SK-N-SH (cell line): Measurements from ENCODE around the gene LRRC2. TPM values are rescaled to one million over a fixed set of nuclear protein-coding genes. Genes with fewer than 3 reads are reported as not detected.

Source experiments
- CTCF ChIA-PET: fragments of 300-600, 350-600 bp; formaldehyde crosslinking; extraction: SDS; loops from one replicate; lab custom pipeline; 2021; lab: Yijun Ruan, JAX
- POLR2A ChIA-PET: fragments of 350-600 bp; sonication (Branson Sonifier 250); formaldehyde crosslinking; extraction: SDS; loops from one replicate; lab custom pipeline; 2020; ENCODE audit warnings: antibody characterized with exemption, inconsistent platforms; lab: Yijun Ruan, JAX
- DNase-seq: peaks from one replicate; pipeline ENCODE4 v3.0.0; 2012
- H2AFZ ChIP-seq: fragments of 200-600 bp; sonication (generic); 2 replicates; pipeline ENCODE4 v1.8.1; 2016; ENCODE audit warnings: antibody characterized with exemption, mild to moderate bottlenecking, low read depth
- H3F3A ChIP-seq: fragments of 200-600 bp; sonication (generic); replicated peaks from 2 replicates; pipeline ENCODE3; 2016; ENCODE audit warnings: antibody characterized with exemption, mild to moderate bottlenecking; ENCODE audit not compliant: insufficient read depth
- H3K27ac ChIP-seq, 2 experiments: fragments of 200-500 bp in 1 of 2; fragments of 200-600 bp in 1 of 2; sonication (Bioruptor generic) in 1 of 2; sonication (generic), shearing (Covaris generic) in 1 of 2; 2 replicates each; pipeline versions ENCODE4 v1.5.1 to v1.6.1; 2014 to 2016; ENCODE audit warnings: low read depth in 2 of 2, inconsistent platforms in 1 of 2, low read length in 1 of 2, mild to moderate bottlenecking in 1 of 2, mixed read lengths in 1 of 2
- H3K27me3 ChIP-seq: fragments of 200-600 bp; sonication (generic), shearing (Covaris generic); 2 replicates; pipeline ENCODE4 v1.6.1; 2016; ENCODE audit warnings: mixed run types; ENCODE audit not compliant: insufficient read depth
- H3K36me3 ChIP-seq, 2 experiments: fragments of 200-500 bp in 1 of 2; fragments of 200-600 bp in 1 of 2; sonication (Bioruptor generic) in 1 of 2; sonication (generic) in 1 of 2; replicated peaks in 1 of 2; 2 replicates each; pipeline versions ENCODE3 to v1.5.1; 2014 to 2016; ENCODE audit warnings: low read length in 1 of 2, mild to moderate bottlenecking in 1 of 2; ENCODE audit not compliant: insufficient read depth in 2 of 2, control insufficient read depth in 1 of 2
- H3K4me1 ChIP-seq, 2 experiments: fragments of 200-500 bp in 1 of 2; fragments of 200-600 bp in 1 of 2; sonication (Bioruptor generic) in 1 of 2; sonication (generic), shearing (Covaris generic) in 1 of 2; 2 replicates each; pipeline versions ENCODE4 v1.5.1 to v1.6.1; 2014 to 2016; ENCODE audit warnings: low read depth in 1 of 2, low read length in 1 of 2, mixed run types in 1 of 2; ENCODE audit not compliant: insufficient read depth in 2 of 2, control insufficient read depth in 1 of 2
- H3K4me2 ChIP-seq: fragments of 200-600 bp; sonication (generic), shearing (Covaris generic); 2 replicates; pipeline ENCODE4 v1.6.1; 2017; ENCODE audit warnings: mixed run types
- H3K4me3 ChIP-seq, 2 experiments: fragments of 200-500 bp in 1 of 2; fragments of 200-600 bp in 1 of 2; sonication (Bioruptor generic) in 1 of 2; sonication (generic), shearing (Covaris generic) in 1 of 2; 2 replicates each; pipeline versions ENCODE4 v1.5.1 to v1.8.1; 2014 to 2016; ENCODE audit warnings: low read depth in 2 of 2, inconsistent platforms in 1 of 2, low read length in 1 of 2, mild to moderate bottlenecking in 1 of 2, mixed read lengths in 1 of 2, moderate library complexity in 1 of 2
- H3K79me2 ChIP-seq: fragments of 200-600 bp; sonication (generic); 2 replicates; pipeline ENCODE4 v1.8.1; 2017; ENCODE audit warnings: mild to moderate bottlenecking; ENCODE audit not compliant: insufficient read depth
- H3K9ac ChIP-seq: fragments of 200-600 bp; sonication (generic); 2 replicates; pipeline ENCODE4 v1.6.1; 2017; ENCODE audit warnings: mixed run types
- H3K9me2 ChIP-seq: fragments of 200-600 bp; sonication (generic); 2 replicates; pipeline ENCODE4 v1.6.1; 2017; ENCODE audit warnings: mixed run types
- H3K9me3 ChIP-seq: fragments of 200-600 bp; sonication (generic); 2 replicates; pipeline ENCODE4 v1.6.1; 2017; ENCODE audit warnings: mixed run types, mild to moderate bottlenecking, moderate library complexity
- H4K20me1 ChIP-seq: fragments of 200-600 bp; sonication (generic); 2 replicates; pipeline ENCODE4 v1.6.1; 2017; ENCODE audit warnings: mild to moderate bottlenecking, mixed run types; ENCODE audit not compliant: insufficient read depth
- EZH2phosphoT487 ChIP-seq: fragments of 200-600 bp; sonication (generic); IDR thresholded peaks from 2 replicates; pipeline ENCODE4 v1.6.1; 2017; ENCODE audit warnings: low read depth, mixed run types, mild to moderate bottlenecking, antibody characterized with exemption, moderate library complexity, borderline replicate concordance
- FOSL2 ChIP-seq: IDR thresholded peaks from 2 replicates; pipeline ENCODE4 v1.4.0; 2012; ENCODE audit warnings: low read depth, mild to moderate bottlenecking, moderate library complexity, borderline replicate concordance
- GABPA ChIP-seq: IDR thresholded peaks from 2 replicates; pipeline ENCODE4 v1.4.0; 2012; ENCODE audit warnings: low read depth, mild to moderate bottlenecking
- JUND ChIP-seq: IDR thresholded peaks from 2 replicates; pipeline ENCODE4 v1.4.0; 2012
- NRF1 ChIP-seq: IDR thresholded peaks from 2 replicates; pipeline ENCODE4 v1.6.1; 2012; ENCODE audit warnings: low read depth, mild to moderate bottlenecking, low read length
- RAD21 ChIP-seq: IDR thresholded peaks from 2 replicates; pipeline ENCODE4 v1.6.1; 2012; ENCODE audit warnings: mild to moderate bottlenecking, low read length
- SIN3A ChIP-seq: IDR thresholded peaks from 2 replicates; pipeline ENCODE4 v1.6.1; 2012; ENCODE audit warnings: low read depth, mild to moderate bottlenecking, low read length, moderate library complexity, borderline replicate concordance
- TEAD4 ChIP-seq: IDR thresholded peaks from 2 replicates; pipeline ENCODE4 v1.4.0; 2012; ENCODE audit warnings: mild to moderate bottlenecking, borderline replicate concordance; ENCODE audit not compliant: insufficient read depth
- WGBS: methylation state at CpG from one replicate; pipeline ENCODE4 v1.1.6; 2017; ENCODE audit warnings: low lambda C conversion rate; 5-methylcytosine and 5-hydroxymethylcytosine counted together
- polyA plus RNA-seq, 3 experiments: library from polyadenylated mRNA; depleted of rRNA; stranded (reverse); fragments of >200 nt; gene quantifications; 2 replicates each; pipeline ENCODE4 v1.2.3, GENCODE V29; 2012
- TF ChIP-seq, protein P1 (sequence below): IDR thresholded peaks from 2 replicates; pipeline ENCODE4 v1.4.0; 2012; ENCODE audit warnings: low read depth
- TF ChIP-seq, protein P2 (sequence below): fragments of 200-600 bp; sonication (generic); IDR thresholded peaks from 2 replicates; pipeline ENCODE4 v1.6.1; 2017; ENCODE audit warnings: antibody characterized with exemption, mild to moderate bottlenecking, moderate library complexity
- TF ChIP-seq, protein P3 (sequence below): fragments of 150-350 bp; IDR thresholded peaks from 2 replicates; pipeline ENCODE4 v1.6.1; 2017; ENCODE audit warnings: antibody characterized with exemption, low read length, low read depth, borderline replicate concordance

The LRRC2 gene
- polyA plus RNA-seq, 1 of the 3 experiments (the other 2 are of a cell fraction): 0.13 TPM

DNA sequence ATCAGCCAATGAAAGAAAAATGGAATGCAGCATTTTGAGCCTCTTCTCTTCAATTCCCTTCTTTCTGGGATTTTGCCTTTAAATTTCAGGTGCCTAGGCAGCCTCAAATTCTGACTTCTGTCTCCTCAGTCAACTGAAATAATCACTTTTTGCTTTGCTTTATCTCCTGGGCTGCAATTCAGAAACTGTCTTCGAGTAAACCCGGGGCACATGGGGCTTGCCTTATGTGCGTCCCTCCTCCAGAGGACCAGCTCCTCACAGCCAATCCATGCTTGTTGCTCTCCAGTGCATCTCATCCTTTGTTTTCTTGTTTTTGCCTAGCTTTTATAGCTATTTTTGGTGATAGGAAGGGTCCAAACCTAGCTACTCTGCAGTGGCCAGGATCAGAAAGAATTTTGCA, 59.6 kb downstream of the LRRC2 start:
- no peak for TF ChIP-seq JUND
- no peaks in the 10 kb centered on the region for H3K79me2 ChIP-seq
- ChIA-PET CTCF (interaction anchor here (1.5 kb wide), 1 partner anchor 52 kb away, joined by 5 read pairs; no protein-coding TSS in a partner anchor), POLR2A (no interaction called here)
- no peak overlapping the region for H3K4me2 ChIP-seq
- no peak overlapping the region for H2AFZ ChIP-seq
- DNase-seq: no peak
- H3K27ac ChIP-seq: no peak overlapping the region
- no peaks in the 10 kb centered on the region for H4K20me1 ChIP-seq
- peaks cover 0 to 6% of the 10 kb centered on the region in 2 experiments; a peak in 1 of 4 replicates for H3K4me1 ChIP-seq
- 50% methylated on average over 3 of the region's 3 CpGs for WGBS
- H3F3A ChIP-seq: no peaks in the 10 kb centered on the region
- no peaks in the 10 kb centered on the region for H3K9me2 ChIP-seq
- H3K4me3 ChIP-seq: no peak overlapping the region
- H3K9ac ChIP-seq: no peak overlapping the region
- H3K27me3 ChIP-seq: no peaks in the 10 kb centered on the region
- H3K36me3 ChIP-seq: no peaks in the 10 kb centered on the region
- no peaks in the 10 kb centered on the region for H3K9me3 ChIP-seq

DNA sequence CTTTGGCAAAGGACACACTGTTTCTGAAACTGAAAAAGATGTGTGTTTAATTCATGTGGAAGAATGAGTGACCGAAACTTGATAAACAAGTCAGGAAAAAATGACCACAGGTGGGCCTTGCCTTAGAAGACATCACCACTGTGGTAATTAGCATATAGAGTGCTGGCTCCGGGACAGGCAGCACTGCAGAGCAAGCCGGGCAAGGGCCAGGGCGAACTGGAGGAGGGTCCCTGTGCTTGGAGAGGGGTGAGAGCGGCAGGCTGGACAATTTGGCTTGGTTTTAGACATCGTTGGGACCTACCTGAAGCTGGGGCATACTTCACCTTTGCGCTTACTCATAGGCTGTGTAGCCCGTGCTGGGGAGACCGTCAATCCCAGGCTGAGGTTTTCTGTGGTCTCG, 60.1 kb downstream of the LRRC2 start:
- WGBS: 63% methylated on average over 8 of the region's 10 CpGs
- TF ChIP-seq, protein P1, sequence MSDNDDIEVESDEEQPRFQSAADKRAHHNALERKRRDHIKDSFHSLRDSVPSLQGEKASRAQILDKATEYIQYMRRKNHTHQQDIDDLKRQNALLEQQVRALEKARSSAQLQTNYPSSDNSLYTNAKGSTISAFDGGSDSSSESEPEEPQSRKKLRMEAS: no peak
- TF ChIP-seq TEAD4 (no peak), GABPA (no peak), JUND (no peak), FOSL2 (no peak), EZH2phosphoT487 (no peak), NRF1 (no peak), RAD21 (no peak), SIN3A (no peak)
- TF ChIP-seq, protein P2, sequence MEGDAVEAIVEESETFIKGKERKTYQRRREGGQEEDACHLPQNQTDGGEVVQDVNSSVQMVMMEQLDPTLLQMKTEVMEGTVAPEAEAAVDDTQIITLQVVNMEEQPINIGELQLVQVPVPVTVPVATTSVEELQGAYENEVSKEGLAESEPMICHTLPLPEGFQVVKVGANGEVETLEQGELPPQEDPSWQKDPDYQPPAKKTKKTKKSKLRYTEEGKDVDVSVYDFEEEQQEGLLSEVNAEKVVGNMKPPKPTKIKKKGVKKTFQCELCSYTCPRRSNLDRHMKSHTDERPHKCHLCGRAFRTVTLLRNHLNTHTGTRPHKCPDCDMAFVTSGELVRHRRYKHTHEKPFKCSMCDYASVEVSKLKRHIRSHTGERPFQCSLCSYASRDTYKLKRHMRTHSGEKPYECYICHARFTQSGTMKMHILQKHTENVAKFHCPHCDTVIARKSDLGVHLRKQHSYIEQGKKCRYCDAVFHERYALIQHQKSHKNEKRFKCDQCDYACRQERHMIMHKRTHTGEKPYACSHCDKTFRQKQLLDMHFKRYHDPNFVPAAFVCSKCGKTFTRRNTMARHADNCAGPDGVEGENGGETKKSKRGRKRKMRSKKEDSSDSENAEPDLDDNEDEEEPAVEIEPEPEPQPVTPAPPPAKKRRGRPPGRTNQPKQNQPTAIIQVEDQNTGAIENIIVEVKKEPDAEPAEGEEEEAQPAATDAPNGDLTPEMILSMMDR: no peak
- TF ChIP-seq, protein P3, sequence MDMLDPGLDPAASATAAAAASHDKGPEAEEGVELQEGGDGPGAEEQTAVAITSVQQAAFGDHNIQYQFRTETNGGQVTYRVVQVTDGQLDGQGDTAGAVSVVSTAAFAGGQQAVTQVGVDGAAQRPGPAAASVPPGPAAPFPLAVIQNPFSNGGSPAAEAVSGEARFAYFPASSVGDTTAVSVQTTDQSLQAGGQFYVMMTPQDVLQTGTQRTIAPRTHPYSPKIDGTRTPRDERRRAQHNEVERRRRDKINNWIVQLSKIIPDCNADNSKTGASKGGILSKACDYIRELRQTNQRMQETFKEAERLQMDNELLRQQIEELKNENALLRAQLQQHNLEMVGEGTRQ: no peak
- Histone ChIP-seq H3K9me2 (no peaks in the 10 kb centered on the region), H3F3A (no peaks in the 10 kb centered on the region), H3K4me2 (no peak overlapping the region), H3K79me2 (no peaks in the 10 kb centered on the region), H3K4me3 (no peak overlapping the region), H2AFZ (no peak overlapping the region), H3K9me3 (no peaks in the 10 kb centered on the region), H3K36me3 (no peaks in the 10 kb centered on the region), H3K4me1 (peaks cover 0 to 6% of the 10 kb centered on the region in 2 experiments; a peak in 1 of 4 replicates), H3K27ac (no peak overlapping the region), H4K20me1 (no peaks in the 10 kb centered on the region), H3K9ac (no peak overlapping the region), H3K27me3 (no peaks in the 10 kb centered on the region)
- ChIA-PET CTCF (interaction anchor here (0.7 to 1.5 kb wide), 3 partner anchors 18 to 52 kb away, joined by 3 to 5 read pairs (median 3); no protein-coding TSS in a partner anchor), POLR2A (no interaction called here)
- no peak for DNase-seq
